Measurements from ENCODE around the gene ABCG1. TPM values are rescaled to one million over a fixed set of nuclear protein-coding genes. Genes with fewer than 3 reads are reported as not detected.

The ABCG1 gene
- polyA plus RNA-seq, 4 donors: 5.5 to 46.5 (median 21.2) TPM

DNA sequence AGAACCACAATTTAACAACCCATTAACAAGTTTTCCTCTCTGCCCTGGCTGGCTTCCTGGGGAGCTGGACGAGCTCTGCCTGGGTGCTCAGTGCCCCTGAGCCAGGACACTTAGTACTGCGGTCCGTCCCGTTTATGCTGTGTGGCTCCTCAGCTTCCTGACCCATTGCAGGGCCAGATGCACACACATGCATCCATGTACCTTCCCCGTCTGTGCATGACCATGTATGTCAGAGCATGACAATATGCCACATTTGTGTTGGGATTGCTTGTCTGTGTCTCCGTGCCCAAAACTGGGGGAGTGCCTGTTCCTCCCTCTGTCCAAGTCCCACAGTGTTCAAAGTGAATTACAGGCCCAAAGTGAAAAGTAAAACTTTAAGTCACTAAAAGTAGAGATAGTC, 106.0 kb downstream of the ABCG1 start:
- FAIRE-seq: no peak
- Histone ChIP-seq H3K4me3 (ENCODE audit: low read depth in 1 of 3, low read length in 3 of 3) (no peak overlapping the region), H3K36me3 (ENCODE audit: control insufficient read depth in 3 of 3, insufficient read depth in 2 of 3, low read depth in 1 of 3, low read length in 3 of 3) (no peaks in the 10 kb centered on the region), H3K4me1 (ENCODE audit: control insufficient read depth in 3 of 3, insufficient read depth in 2 of 3, low read depth in 1 of 3, low read length in 2 of 3) (peaks cover 0 to 25% (median 0%) of the 10 kb centered on the region in 3 donors), H3K27me3 (ENCODE audit: control insufficient read depth in 3 of 3, insufficient read depth in 3 of 3, low read length in 3 of 3) (no peaks in the 10 kb centered on the region), H3K27ac (ENCODE audit: low read depth in 1 of 3, low read length in 2 of 3) (no peak overlapping the region), H3K9me3 (ENCODE audit: control insufficient read depth in 2 of 2, insufficient read depth in 1 of 2, low read depth in 1 of 2, low read length in 1 of 2) (peaks cover 0 to 13% of the 10 kb centered on the region in 2 donors)
- 84 to 88% (median 86%) methylated on average over 6 of the region's 6 CpGs for WGBS, 3 donors
- no peak for DNase-seq

GRCh38 chr21:42330380-42331371, 111.7 kb downstream of the ABCG1 start:
- Histone ChIP-seq H3K27ac (ENCODE audit: low read depth in 1 of 3, low read length in 2 of 3) (peak overlapping the region in 1 of 3 donors; percentile 92), H3K36me3 (ENCODE audit: control insufficient read depth in 3 of 3, insufficient read depth in 2 of 3, low read depth in 1 of 3, low read length in 3 of 3) (no peaks in the 10 kb centered on the region), H3K4me3 (ENCODE audit: low read depth in 1 of 3, low read length in 3 of 3) (no peak overlapping the region), H3K4me1 (ENCODE audit: control insufficient read depth in 3 of 3, insufficient read depth in 2 of 3, low read depth in 1 of 3, low read length in 2 of 3) (peaks cover 0 to 41% (median 0%) of the 10 kb centered on the region in 3 donors), H3K27me3 (ENCODE audit: control insufficient read depth in 3 of 3, insufficient read depth in 3 of 3, low read length in 3 of 3) (no peaks in the 10 kb centered on the region), H3K9me3 (ENCODE audit: control insufficient read depth in 2 of 2, insufficient read depth in 1 of 2, low read depth in 1 of 2, low read length in 1 of 2) (peaks cover 0 to 6% of the 10 kb centered on the region in 2 donors)
- 83 to 90% (median 83%) methylated on average over 4 of the region's 4 CpGs for WGBS, 3 donors
- FAIRE-seq (no peak), DNase-seq (peak; percentile 32 to 66)

DNA sequence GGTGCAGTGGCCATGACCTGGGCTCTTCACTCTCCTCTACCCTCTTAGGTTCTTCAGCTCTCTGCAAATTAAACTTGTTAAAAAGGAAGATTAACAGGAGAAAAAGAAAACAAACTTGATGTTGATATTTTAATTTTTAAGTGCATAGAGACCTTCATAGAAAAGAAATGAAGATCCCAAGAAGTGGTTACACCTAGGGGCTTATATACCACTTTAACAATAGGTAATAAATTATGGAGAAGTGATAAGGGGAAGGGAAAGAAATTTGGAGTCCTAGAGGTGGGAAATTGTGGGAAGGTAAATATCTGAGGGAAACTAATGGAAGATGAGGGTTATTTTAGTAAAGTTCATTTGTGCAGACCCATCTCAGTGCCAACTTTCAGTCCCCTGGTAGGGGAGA, 112.7 kb downstream of the ABCG1 start:
- H3K4me3 ChIP-seq (ENCODE audit: low read depth in 1 of 3, low read length in 3 of 3): no peak overlapping the region
- H3K9me3 ChIP-seq (ENCODE audit: control insufficient read depth in 2 of 2, insufficient read depth in 1 of 2, low read depth in 1 of 2, low read length in 1 of 2): peaks cover 0 to 6% of the 10 kb centered on the region in 2 donors
- no peaks in the 10 kb centered on the region for H3K36me3 ChIP-seq (ENCODE audit: control insufficient read depth in 3 of 3, insufficient read depth in 2 of 3, low read depth in 1 of 3, low read length in 3 of 3)
- peaks cover 0 to 45% (median 0%) of the 10 kb centered on the region in 3 donors for H3K4me1 ChIP-seq (ENCODE audit: control insufficient read depth in 3 of 3, insufficient read depth in 2 of 3, low read depth in 1 of 3, low read length in 2 of 3)
- no peak for FAIRE-seq
- peak overlapping the region in 1 of 3 donors; percentile 92 for H3K27ac ChIP-seq (ENCODE audit: low read depth in 1 of 3, low read length in 2 of 3)
- no peak for DNase-seq
- H3K27me3 ChIP-seq (ENCODE audit: control insufficient read depth in 3 of 3, insufficient read depth in 3 of 3, low read length in 3 of 3): no peaks in the 10 kb centered on the region

DNA sequence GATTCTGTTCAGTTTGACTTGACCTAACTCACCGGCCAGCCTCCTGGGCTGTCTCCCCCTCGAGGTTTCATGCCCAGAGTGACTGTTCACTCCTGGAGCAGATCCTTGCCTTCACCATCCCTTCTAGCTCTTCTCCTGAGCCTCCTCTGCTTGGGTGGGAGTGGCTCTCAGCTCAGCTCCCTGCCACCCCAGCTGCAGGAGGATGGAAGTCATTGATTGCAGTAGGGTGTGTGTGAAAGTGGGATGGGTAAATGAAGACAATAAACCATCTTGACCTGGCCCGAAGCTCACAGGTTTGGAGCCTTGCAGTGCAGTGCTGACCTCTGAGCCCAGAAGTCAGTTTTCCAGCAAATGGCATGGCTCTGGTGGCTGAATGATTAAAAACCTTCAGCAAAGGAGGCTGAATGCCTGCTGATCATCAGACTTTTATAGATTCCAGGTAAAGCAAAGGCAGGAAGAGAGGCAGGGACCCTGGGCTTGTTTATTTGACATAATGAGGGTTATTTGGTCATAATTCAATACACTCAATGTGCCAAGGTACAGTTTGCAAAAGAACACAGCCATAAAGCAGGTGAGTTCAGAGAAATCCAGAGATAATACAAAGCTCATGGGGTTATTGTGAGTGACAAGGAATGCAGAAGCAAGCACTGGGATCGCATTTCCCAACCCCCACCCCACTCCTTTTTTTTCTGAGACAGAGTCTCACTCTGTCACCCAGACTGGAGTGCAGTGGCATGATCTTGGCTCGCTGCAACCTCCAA, 113.8 kb downstream of the ABCG1 start:
- no peak for FAIRE-seq
- Histone ChIP-seq H3K27ac (ENCODE audit: low read depth in 1 of 3, low read length in 2 of 3) (peak overlapping the region in 1 of 3 donors; percentile 92), H3K4me3 (ENCODE audit: low read depth in 1 of 3, low read length in 3 of 3) (no peak overlapping the region), H3K4me1 (ENCODE audit: control insufficient read depth in 3 of 3, insufficient read depth in 2 of 3, low read depth in 1 of 3, low read length in 2 of 3) (peaks cover 0 to 45% (median 0%) of the 10 kb centered on the region in 3 donors), H3K9me3 (ENCODE audit: control insufficient read depth in 2 of 2, insufficient read depth in 1 of 2, low read depth in 1 of 2, low read length in 1 of 2) (peaks cover 0 to 6% of the 10 kb centered on the region in 2 donors), H3K27me3 (ENCODE audit: control insufficient read depth in 3 of 3, insufficient read depth in 3 of 3, low read length in 3 of 3) (no peaks in the 10 kb centered on the region), H3K36me3 (ENCODE audit: control insufficient read depth in 3 of 3, insufficient read depth in 2 of 3, low read depth in 1 of 3, low read length in 3 of 3) (no peaks in the 10 kb centered on the region)
- WGBS, 3 donors: 16 to 56% (median 33%) methylated on average over 5 of the region's 5 CpGs
- peak; percentile 74 to 92 for DNase-seq

GRCh38 chr21:42336054-42336453, 117.1 kb downstream of the ABCG1 start:
- Histone ChIP-seq H3K27me3 (ENCODE audit: control insufficient read depth in 3 of 3, insufficient read depth in 3 of 3, low read length in 3 of 3) (no peaks in the 10 kb centered on the region), H3K4me3 (ENCODE audit: low read depth in 1 of 3, low read length in 3 of 3) (no peak overlapping the region), H3K9me3 (ENCODE audit: control insufficient read depth in 2 of 2, insufficient read depth in 1 of 2, low read depth in 1 of 2, low read length in 1 of 2) (no peaks in the 10 kb centered on the region), H3K36me3 (ENCODE audit: control insufficient read depth in 3 of 3, insufficient read depth in 2 of 3, low read depth in 1 of 3, low read length in 3 of 3) (no peaks in the 10 kb centered on the region), H3K27ac (ENCODE audit: low read depth in 1 of 3, low read length in 2 of 3) (no peak overlapping the region), H3K4me1 (ENCODE audit: control insufficient read depth in 3 of 3, insufficient read depth in 2 of 3, low read depth in 1 of 3, low read length in 2 of 3) (peaks cover 0 to 32% (median 0%) of the 10 kb centered on the region in 3 donors)
- WGBS, 3 donors: 55 to 83% (median 76%) methylated on average over 10 of the region's 10 CpGs
- DNase-seq: no peak
- FAIRE-seq: no peak

DNA sequence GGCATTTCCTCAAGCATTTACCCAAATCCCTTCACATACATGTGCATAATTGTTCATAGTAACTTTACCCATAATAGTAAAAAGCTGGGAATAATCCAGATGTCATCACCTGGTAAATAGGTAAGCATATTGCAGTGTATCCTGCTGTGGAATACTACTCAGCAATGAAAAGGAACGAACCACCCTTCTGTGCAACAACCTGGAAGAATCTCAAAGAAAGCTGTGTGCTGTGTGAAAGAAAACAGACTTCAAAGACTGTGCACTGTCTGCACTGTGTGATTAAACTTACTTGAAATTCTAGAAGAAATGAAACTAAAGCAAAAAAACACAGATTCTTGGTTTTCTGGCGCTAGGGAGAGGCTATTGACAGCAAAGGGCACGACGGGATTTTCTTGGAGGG, 118.3 kb downstream of the ABCG1 start:
- FAIRE-seq: no peak
- H3K27ac ChIP-seq (ENCODE audit: low read depth in 1 of 3, low read length in 2 of 3): peak overlapping the region in 1 of 3 donors; percentile 8
- H3K4me3 ChIP-seq (ENCODE audit: low read depth in 1 of 3, low read length in 3 of 3): no peak overlapping the region
- H3K27me3 ChIP-seq (ENCODE audit: control insufficient read depth in 3 of 3, insufficient read depth in 3 of 3, low read length in 3 of 3): no peaks in the 10 kb centered on the region
- WGBS, 3 donors: 84 to 89% (median 85%) methylated on average over 4 of the region's 4 CpGs
- no peak for DNase-seq
- peaks cover 0 to 20% (median 0%) of the 10 kb centered on the region in 3 donors for H3K4me1 ChIP-seq (ENCODE audit: control insufficient read depth in 3 of 3, insufficient read depth in 2 of 3, low read depth in 1 of 3, low read length in 2 of 3)
- H3K9me3 ChIP-seq (ENCODE audit: control insufficient read depth in 2 of 2, insufficient read depth in 1 of 2, low read depth in 1 of 2, low read length in 1 of 2): no peaks in the 10 kb centered on the region
- H3K36me3 ChIP-seq (ENCODE audit: control insufficient read depth in 3 of 3, insufficient read depth in 2 of 3, low read depth in 1 of 3, low read length in 3 of 3): no peaks in the 10 kb centered on the region

- no peaks in the 10 kb centered on the region for H3K27me3 ChIP-seq (ENCODE audit: control insufficient read depth in 3 of 3, insufficient read depth in 3 of 3, low read length in 3 of 3)
- 40 to 52% (median 50%) methylated on average over 23 of the region's 23 CpGs for WGBS, 3 donors
- FAIRE-seq (no peak), DNase-seq (peak; percentile 75 to 94)
- peaks cover 0 to 14% (median 0%) of the 10 kb centered on the region in 3 donors for H3K4me1 ChIP-seq (ENCODE audit: control insufficient read depth in 3 of 3, insufficient read depth in 2 of 3, low read depth in 1 of 3, low read length in 2 of 3)
- H3K27ac ChIP-seq (ENCODE audit: low read depth in 1 of 3, low read length in 2 of 3): peak overlapping the region in 1 of 3 donors; percentile 8
- no peaks in the 10 kb centered on the region for H3K9me3 ChIP-seq (ENCODE audit: control insufficient read depth in 2 of 2, insufficient read depth in 1 of 2, low read depth in 1 of 2, low read length in 1 of 2)
- no peaks in the 10 kb centered on the region for H3K36me3 ChIP-seq (ENCODE audit: control insufficient read depth in 3 of 3, insufficient read depth in 2 of 3, low read depth in 1 of 3, low read length in 3 of 3)
- H3K4me3 ChIP-seq (ENCODE audit: low read depth in 1 of 3, low read length in 3 of 3): no peak overlapping the region
Measured at GRCh38 chr21:42337830-42338728, 119.1 kb downstream of the ABCG1 start.
